Fibroblast of skin of right quadriceps (primary cell): Measurements from ENCODE around the gene MAPK14.

Experiments used
- DNase-seq: peaks from one replicate; pipeline ENCODE4 v3.0.0-alpha.2; 2013

Gene MAPK14

GRCh38 chr6:36141091-36141490 is 113.5 kb downstream of the MAPK14 start:
- no peak for DNase-seq

DNA sequence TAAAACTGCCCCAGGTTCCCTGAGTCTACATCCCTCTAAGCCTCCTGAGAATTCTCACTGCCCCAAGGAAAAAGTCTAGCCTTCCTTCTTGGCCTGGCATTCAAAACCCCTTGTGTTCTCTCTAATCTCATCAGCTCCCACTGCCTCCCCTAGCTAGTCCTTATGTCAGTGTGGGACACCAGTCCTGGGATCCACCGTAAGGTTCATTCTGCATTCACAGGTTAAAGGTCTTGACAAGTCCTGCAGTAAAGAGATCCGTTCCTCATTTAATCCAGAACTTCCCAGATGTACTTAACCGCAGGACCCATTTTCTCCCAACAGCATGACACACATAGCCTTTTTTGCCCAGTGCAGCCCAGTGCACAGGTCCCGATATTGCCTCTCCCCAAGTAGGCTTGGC is 114.4 kb downstream of the MAPK14 start:
- no peak for DNase-seq

- no peak for DNase-seq
Observed at GRCh38 chr6:36142971-36143838, 115.6 kb downstream of the MAPK14 start.

- DNase-seq, result no peak
Observed at GRCh38 chr6:36145495-36145894, 117.9 kb downstream of the MAPK14 start.

DNA sequence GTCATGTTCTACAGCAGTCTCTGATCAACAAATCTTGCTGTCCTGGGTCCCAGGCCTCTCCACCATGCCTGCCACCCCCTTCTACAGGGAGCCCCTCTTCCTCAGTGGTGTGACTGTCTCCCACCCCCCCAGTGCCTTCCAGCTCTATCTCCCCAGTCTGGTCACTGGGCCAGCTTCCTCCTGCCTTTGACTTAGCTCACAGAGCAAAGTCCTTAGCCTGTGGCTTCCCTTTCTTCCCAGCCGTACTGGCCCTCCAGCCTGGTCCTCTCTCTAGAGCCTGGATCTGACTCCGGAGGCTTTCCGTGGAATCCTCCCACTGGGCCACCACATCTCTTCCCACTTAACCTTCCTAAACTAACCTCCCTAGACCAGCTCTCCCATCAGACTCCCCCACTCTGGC is 119.7 kb downstream of the MAPK14 start:
- no peak for DNase-seq

DNA sequence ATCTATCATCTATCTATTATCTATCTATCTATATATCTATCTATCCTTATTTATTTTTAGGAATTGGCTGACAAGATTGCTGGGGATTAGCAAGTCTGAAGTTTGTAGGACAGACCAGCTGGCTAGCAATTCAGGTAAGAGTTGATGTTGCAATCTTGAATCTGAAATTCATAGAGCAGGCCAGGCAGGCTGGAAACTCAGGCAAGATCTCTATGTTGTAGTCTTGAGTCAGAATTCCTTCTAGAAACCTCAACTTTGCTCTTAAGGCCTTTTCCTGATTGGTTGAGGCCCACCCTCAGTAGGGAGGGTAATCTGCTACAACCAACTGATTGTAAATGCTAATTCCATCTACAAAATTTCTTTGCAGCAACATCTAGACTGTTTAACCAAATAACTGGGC is 121.9 kb downstream of the MAPK14 start:
- no peak for DNase-seq

GRCh38 chr6:36150283-36150682 is 122.7 kb downstream of the MAPK14 start:
- no peak for DNase-seq

DNA sequence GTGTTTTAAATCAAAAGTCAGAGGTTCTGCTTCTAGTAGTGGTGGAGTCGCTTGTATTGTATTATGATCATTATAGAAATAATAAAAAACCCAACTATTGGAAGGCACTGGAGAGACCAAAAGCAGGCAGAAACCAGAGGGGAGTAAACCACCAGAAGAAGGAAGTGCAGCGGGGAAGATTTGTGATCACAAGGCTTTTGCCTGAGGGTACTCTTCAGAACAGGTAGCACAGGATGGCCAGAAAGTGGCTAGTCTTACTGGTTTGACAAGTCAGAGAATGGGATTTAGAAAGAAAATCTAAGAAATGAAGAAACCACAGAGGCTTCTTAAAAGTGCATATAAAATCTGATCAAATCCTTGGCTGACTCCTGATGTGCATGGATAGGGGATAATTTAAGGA is 126.7 kb downstream of the MAPK14 start:
- DNase-seq, result no peak

- no peak for DNase-seq
Observed at GRCh38 chr6:36155662-36156061, 128.1 kb downstream of the MAPK14 start.

DNA sequence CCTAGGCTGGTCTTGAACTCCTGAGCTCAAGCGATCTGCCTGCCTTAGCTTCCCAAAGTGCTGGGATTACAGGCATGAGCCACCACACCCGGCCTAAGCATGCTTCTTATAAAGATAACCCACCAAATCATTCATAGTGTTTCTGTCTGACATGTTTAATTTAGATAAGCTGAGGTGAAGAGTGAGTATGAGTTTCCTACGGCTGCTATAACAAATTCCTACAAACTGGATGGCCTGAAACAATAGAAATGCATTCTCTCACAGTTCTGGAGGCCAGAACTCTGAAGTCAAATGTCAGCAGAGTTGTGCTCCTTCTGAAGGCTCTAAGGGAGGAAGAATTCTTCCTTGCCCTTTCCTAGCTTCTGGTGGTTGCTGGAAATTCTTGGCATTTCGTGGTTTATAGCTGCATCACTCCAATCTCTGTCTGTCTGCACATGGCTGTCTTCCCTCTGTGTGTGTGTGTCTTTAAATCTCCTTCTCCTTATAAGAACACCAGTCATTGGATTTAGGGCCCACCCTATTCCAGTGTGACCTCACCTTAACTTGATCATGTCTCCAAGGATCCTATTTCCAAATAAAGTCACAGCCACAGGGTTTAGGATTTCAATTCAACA is 132.6 kb downstream of the MAPK14 start:
- DNase-seq, result peak; percentile 56
